ENCODE data around the gene OTUD5. TPM values are rescaled to one million over a fixed set of nuclear protein-coding genes. Genes with fewer than 3 reads are reported as not detected.
"Not testable (repeated sequence)": the region's sequence is repeated elsewhere in the genome, so short reads cannot be mapped to it uniquely, and the experiment has no call there.

The OTUD5 gene
- polyA plus RNA-seq, 1 donor: 41.6 TPM

- no peak for DNase-seq
Observed at GRCh38 chrX:48909703-48910294, 47.6 kb downstream of the OTUD5 start.

DNA sequence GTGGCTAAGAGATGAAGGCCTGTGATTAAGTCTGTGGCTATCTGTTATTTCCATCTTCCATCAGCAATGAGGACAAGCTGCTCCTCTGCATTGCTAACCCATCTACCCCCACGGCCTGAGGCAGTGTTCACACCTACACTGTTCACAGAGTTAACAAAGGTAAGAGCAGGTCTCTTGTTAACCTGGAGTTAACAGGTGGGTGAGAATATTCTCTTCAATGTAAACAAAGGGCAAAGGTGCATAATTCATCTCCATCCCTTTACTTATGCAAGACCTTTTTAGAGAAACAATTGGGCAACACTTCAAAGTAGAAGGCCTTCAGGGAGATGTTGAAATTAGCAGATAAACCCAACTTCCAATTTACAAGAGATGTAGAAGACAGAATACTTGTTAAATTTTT, 48.8 kb downstream of the OTUD5 start:
- DNase-seq: no peak

DNA sequence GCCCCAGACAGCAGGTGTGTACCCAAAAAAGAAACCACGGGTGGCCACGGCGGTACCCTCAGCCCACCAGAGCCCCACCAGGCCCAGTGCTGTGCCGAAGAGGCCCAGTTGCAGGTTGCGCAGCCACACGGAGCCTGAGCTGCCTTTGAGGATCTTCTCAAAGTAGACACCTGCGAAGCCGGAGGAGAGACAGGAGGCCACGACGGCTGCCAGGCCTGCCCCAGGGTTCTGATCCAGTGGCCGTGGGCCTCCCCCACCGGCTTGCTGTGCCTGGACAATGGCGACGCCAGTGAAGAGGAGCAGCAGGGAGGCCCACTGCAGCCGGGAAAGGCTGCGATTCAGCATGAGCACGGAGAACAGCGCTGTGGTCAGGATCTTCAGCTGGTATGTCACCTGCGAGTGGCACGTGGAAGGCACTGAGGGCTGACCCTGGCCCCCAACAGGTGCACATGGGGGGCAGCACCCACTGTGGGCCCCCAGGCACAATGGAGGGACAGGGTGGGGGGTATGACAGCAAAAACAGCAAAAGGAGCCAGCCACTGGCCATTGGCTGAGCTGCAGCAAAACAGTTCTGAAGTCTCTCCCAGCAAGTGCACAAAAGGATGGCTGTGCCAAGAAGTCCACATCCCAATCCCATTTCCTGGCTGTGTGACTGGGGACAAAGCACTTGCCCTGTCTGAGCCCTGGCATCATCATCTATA, 52.2 kb downstream of the OTUD5 start:
- DNase-seq: no peak

DNA sequence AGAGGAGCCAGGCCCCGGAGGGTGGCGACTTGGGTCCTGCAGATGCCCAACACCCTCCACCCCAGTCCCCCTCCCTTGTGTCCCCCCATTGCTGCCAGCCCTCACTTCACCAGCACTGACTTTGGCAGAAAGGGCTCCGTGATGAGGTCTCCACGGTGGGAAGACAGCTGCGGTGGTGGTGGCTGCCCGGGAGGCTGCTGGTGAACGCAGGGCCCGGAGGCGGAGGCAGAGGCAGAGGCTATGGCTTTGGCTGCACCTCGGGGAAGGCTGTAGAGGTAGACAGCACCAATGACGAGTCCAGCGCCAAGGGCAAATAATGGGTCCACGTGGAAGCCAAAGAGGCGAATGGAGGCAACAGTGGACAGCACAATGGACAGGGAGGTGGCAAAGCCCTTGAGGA, 52.8 kb downstream of the OTUD5 start:
- no peak for DNase-seq

GRCh38 chrX:48904180-48904579, 53.2 kb downstream of the OTUD5 start:
- no peak for DNase-seq

GRCh38 chrX:48903290-48903689, 54.1 kb downstream of the OTUD5 start:
- DNase-seq: no peak

DNA sequence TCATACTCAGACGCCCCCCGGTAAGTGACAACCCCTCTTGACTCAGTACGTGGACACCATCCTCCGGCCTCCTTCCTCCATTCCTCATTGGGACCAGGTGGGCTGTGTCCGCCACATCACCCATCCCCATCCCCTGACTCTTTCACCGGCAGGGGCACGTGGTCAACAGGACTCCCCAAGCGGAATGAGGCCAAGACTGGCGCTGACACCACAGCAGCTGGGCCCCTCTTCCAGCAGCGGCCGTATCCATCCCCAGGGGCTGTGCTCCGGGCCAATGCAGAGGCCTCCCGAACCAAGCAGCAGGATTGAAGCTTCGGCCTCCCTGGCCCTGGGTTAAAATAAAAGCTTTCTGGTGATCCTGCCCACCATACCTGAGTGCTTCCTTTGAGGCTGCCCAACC, 54.6 kb downstream of the OTUD5 start:
- no peak for DNase-seq

DNA sequence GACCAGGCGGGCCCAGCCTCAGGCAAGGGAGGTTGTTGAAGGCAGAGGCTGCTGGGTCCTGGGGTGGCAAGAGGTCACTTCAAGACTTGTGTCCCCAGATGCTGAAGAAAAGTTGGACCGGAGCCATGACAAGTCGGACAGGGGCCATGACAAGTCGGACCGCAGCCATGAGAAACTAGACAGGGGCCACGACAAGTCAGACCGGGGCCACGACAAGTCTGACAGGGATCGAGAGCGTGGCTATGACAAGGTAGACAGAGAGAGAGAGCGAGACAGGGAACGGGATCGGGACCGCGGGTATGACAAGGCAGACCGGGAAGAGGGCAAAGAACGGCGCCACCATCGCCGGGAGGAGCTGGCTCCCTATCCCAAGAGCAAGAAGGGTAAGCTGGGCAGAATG, 55.3 kb downstream of the OTUD5 start:
- DNase-seq: no peak

GRCh38 chrX:48901069-48901468, 56.3 kb downstream of the OTUD5 start:
- DNase-seq: no peak

- DNase-seq: no peak
Observed at GRCh38 chrX:48899078-48899410, 58.4 kb downstream of the OTUD5 start.

GRCh38 chrX:48897625-48898306, 59.6 kb downstream of the OTUD5 start, which contains the start of the genes PQBP1 and TIMM17B:
TSS of gene PQBP1 (plus strand) at chrX:48897930. CDS start at chrX:48898510, 580 bp downstream.
TSS of gene TIMM17B (minus strand) at chrX:48897768. CDS start at chrX:48897749, 19 bp downstream.
- peak; percentile 92 for DNase-seq

DNA sequence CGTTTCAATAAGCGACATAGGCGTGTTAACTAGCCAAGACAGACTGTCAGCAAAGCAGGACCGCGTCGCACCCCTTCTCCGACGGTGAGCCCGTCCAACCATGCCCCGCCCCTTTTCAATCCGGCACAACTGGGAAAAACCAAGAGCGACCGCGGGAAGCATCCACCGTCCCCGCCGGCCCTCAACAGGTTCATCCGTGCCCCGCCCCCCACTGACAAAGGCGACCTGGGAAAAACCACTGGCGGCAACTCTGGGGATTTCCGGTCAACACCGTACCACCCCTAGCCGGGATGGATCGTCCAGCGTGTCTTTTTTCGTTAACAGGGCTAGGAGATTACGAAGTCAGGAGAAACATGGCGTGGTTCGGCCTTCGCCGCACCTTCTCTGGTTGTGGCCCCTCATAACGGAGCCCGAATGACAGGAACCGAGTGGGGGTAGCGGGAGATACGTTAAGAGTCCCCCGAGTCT, 60.2 kb downstream of the OTUD5 start:
- peak; percentile 71 for DNase-seq

GRCh38 chrX:48896611-48897011, 60.8 kb downstream of the OTUD5 start:
- no peak for DNase-seq

- no peak for DNase-seq
Observed at GRCh38 chrX:48894891-48895290, 62.5 kb downstream of the OTUD5 start.

GRCh38 chrX:48893556-48894348, 63.7 kb downstream of the OTUD5 start:
- DNase-seq: no peak

- no peak for DNase-seq
Observed at GRCh38 chrX:48892896-48893295, 64.5 kb downstream of the OTUD5 start.

GRCh38 chrX:48891402-48892288, 65.8 kb downstream of the OTUD5 start:
- DNase-seq: peak; percentile 73

GRCh38 chrX:48890934-48891401, 66.4 kb downstream of the OTUD5 start:
- DNase-seq: no peak

GRCh38 chrX:48890296-48890925, 67.0 kb downstream of the OTUD5 start:
- no peak for DNase-seq

DNA sequence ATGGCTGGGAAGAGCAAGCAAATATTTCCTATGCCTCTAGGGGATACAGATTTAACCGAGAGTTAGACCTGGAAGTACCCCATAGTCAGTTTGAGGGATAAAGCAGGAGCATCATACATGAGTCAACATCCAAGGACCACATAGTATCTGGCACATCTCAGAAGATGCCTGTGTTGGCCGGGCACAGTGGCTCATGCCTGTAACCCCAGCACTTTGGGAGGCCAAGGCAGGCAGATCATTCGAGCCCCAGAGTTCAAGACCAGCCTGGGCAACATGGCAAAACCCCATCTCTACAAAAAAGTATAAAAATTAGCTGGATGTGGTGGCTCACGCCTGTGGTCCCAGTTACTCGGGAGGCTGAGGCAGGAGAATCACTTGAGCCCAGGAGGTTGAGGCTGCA, 70.8 kb downstream of the OTUD5 start:
- DNase-seq: not testable (repeated sequence)

DNA sequence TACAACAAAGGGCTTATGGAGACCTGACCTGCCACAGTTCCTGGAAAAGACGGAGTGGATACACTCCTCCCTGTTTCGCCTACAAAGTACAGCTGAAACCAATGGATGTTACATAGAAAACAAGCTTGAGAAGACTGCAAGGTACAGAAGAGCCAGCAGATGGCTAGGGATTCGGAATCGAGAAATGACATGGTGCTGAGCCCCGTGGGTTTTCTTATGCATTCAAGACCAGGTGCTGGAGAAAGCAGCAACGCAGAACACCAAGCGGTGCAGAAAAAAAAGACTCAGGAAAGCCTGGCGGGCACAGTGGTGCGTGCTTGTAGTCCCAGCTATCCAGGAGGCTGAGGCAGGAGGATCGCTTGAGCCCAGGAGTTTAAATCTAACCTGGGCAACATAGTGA, 73.7 kb downstream of the OTUD5 start:
- no peak for DNase-seq
